Activated CD8-positive, alpha-beta memory T cell treated with anti-CD3 and anti-CD28 coated beads, Interleukin-2, amount 50 U/mL, for 1 hour (primary cell): ENCODE measurements around the gene PECR.
"Not testable (repeated sequence)": the region's sequence is repeated elsewhere in the genome, so short reads cannot be mapped to it uniquely, and the experiment has no call there.

Source experiments
- DNase-seq: peaks from one replicate; pipeline ENCODE4 v3.0.0-alpha.2; 2020; ENCODE audit errors: extremely low read depth

Gene PECR

DNA sequence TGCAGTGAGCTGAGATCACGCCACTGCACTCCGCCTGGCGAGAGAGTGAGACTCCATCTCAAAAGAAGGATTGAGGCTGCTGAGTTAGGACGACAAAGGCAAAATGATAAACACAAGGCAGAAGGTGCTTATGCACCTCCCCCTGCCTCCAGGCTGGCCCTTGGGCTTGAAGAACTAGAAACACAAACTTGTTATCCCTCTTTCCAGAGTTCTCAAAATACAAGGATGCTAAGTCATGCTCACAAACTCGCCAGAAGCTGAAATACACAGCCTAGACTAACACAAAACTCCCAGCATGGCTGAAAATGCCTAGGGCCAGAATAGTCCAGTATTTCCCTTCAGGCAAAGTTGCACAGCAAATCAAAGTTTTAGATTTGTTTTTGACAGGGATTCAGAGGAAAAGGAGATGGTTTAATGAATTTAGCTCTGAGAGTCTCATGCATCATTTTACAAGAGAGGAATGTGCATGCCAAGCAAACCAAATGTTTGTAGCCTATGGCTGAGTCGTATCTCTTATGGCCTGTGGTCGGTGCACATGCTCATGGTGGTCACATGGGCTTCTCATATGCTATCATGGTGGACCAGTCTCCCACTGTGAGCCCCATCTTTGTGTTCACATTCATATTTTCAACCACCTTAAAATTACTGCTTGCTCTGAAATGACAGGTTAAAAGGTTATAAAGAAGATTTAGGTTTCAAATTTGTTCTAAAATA is 52.0 kb downstream of the PECR start:
- DNase-seq = no peak

DNA sequence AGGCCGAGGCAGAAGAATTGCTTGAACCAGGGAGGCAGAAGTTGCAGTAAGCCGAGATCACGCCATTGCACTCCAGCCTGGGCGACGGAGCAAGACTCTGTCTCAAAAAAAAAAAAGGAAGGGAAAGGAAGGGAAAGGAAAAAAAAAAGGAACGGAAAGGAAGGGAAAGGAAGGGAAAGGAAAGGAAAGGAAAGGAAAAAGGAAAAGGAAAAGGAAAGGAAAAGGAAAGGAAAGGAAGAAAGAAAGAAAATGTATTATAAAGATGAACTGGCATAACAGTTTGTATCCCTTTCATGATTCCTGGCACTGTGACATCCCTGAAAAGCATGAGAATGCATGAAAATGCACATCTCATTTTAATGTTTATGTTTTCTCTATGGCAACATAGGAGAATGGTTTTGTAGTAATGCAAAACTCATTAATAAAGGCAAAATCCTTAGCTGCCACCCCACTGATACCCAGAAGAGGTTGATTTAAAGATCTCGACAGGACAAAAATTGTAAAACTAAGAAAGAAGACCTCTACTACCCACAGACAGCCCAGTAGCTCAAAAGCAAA is 56.8 kb downstream of the PECR start:
- no peak for DNase-seq

DNA sequence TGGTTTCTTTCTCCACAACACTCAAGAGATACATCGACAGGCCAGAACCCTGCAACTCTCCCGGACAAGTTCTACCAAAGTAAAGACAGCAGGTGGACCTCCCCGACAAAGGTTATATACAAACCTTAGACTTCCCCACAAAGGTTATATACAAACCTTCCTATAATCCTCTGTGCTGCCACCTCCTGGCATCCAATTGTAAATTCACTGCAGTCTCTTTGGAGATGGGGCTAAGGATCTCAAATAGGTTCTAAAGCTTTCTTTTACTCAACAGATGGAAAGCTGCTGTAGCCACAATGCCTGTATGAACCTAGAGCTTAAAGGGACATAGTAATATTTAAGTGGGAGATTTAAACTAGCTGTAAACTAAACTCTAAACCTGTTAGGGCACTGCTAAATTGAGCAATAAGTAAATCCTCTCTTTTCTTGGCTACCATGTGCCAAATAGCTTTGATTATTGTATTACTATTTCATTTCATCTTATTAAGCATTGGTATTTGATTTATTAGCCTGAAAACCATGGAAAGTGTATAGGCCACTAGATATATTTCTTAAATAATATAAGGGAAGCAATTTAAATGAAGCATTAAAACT is 58.5 kb downstream of the PECR start:
- DNase-seq = no peak

DNA sequence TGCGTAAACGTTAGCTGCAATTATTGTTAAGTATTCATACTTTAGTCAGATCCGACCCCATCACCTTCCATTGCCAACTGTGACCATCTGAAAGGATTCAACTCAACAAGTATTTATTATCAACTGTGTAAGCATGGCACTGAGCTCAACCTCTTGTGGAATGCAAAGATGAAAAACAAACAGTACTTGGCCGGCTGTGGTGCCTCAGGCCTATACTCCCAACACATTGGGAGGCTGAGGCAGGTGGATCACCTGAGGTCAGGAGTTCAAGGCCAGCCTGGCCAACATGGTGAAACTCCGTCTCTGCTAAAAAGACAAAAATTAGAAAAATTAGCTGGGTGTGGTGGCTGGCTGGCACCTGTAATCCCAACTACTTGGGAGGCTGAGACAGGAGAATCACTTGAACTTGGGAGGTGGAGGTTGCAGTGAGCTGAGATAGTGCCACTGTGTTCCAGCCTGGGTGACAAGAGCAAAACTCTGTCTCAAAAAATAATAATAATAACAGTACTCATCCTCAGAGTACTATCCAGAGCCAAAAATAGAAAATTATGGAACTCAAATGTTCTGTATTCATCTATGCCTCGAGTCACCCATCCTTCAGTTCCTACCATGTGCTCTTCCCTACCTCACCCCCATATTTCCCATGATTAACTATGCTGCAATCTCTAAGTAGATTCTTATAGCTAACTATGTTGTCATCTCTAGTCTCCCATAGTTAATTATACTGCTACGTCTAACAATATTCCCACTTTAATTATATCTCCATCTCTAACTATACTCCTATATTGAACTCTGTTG is 59.6 kb downstream of the PECR start:
- no peak for DNase-seq

DNA sequence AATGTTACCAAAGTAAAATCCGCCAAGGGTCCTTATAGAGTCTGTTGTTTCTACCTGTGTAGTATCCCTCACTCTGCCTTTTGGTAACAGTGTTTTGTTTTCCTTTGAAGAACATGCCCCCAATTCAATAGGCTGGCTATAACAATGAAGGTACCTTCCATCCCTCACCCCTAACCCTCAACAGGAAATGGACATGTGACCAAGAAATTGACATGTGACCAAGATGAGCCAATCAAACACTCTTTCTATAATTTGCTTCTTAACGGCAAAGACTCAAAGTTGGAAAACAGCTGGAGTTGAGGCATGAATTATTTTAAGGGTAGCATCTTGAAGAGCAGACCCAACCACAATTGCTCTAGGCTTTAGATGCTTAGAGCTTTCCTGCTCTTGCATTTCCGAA is 62.9 kb downstream of the PECR start:
- no peak for DNase-seq

DNA sequence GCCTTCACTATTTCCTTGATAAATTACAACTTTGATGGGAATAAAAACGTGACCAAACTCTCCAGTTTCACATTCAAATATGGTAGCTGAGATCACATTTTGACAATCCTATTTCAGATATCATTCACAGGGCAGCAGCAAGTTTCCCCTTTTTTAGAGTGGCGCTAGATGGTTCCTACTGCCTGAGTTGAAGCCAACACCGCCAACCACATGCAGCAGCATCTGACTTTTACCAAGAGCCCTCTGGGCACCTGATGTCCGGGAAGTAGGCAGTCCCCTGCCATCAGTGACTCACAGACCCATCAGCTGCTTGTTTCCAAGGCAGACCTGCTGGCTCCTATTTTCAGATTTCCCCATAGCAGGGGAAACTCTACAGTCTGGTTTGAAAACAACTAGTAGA is 64.2 kb downstream of the PECR start:
- DNase-seq = no peak

DNA sequence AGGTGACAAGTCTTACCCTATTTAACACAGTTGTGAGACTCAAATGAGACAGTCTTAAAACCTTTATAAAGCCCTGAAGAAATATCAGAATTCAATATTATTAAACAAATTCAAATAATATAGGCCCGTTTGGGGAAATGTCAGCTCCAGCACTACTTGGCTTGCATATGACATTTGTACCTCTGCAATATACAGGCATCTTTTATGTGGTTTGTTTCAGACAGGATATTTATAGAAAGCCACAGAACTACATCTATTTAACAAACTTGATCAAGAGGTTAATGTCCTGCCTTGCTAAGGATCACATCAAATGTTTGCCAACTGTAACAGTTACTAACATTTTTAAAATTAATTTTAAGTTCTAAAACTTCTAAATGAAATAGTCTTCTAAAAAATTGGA is 65.0 kb downstream of the PECR start:
- DNase-seq = no peak

DNA sequence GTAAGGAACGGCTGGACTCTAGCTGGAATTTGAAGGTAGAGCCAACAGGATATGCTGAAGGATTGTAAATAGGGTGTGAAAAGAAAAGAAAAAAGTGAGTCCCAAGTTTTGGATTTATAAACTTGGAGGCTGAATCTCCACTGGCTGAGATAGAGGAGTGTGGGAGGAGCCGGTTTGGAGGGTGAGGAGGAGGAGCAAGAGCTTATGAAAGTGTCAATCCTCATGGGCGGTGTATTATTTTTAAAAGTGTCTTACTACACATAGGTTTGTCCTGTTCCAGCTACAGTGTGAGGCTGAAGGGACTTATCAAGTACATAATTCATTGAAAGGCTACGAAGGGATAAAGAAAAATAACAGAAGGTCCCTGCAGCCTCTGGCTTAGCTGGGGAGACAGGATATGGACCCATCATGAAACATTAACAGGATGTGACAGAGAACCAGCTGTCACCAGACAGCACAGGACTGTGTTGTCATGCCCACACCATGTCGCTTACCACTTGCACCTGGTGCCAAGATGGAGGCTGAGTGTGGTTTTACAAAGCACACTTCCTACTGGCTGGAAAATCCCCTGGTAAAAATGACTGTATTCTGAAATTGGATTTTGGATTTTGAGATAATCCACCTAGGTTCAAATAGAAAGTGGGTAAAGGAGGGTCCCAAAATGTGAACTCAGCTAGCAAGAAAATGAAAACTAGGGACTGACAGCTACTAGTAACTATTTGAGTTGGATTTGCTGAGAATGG is 65.7 kb downstream of the PECR start:
- peak; percentile 20 for DNase-seq

DNA sequence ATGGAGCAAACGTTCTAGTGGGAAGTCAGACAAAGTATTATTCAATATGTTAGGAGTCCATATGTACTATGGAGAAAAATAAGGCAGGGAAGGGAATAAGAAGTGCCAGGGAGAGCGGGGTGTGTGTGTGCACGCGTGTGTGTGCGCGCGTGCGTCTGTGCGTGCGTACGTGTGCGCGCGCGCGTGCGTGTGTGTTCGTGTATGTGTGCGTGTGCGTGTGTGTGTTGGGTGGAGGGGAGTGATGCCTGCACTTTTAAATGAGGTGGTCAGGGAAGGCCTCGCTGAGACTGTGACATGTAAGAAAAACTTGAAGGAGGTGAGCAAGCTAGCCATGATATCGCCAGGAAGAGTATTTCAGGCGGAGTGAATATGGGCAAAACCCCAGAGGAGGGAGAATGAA is 66.6 kb downstream of the PECR start:
- no peak for DNase-seq

DNA sequence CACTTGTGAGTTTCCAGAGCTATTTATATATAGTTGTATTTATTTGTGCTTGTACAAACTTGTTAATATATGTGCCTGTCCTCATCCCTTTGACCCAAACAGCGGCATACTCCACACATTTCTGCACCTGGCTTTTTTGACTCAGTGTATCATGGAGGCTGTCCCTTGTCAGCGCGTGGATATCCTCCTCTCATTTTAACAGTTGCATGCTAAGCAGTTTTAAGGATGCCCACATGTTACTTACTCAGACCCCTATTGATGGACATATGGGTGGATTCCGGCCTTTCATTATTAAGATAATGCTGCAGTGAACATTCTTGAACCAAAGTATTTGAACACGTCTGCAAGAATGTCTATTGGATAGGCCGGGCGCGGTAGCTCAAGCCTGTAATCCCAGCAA is 67.6 kb downstream of the PECR start:
- DNase-seq = no peak

DNA sequence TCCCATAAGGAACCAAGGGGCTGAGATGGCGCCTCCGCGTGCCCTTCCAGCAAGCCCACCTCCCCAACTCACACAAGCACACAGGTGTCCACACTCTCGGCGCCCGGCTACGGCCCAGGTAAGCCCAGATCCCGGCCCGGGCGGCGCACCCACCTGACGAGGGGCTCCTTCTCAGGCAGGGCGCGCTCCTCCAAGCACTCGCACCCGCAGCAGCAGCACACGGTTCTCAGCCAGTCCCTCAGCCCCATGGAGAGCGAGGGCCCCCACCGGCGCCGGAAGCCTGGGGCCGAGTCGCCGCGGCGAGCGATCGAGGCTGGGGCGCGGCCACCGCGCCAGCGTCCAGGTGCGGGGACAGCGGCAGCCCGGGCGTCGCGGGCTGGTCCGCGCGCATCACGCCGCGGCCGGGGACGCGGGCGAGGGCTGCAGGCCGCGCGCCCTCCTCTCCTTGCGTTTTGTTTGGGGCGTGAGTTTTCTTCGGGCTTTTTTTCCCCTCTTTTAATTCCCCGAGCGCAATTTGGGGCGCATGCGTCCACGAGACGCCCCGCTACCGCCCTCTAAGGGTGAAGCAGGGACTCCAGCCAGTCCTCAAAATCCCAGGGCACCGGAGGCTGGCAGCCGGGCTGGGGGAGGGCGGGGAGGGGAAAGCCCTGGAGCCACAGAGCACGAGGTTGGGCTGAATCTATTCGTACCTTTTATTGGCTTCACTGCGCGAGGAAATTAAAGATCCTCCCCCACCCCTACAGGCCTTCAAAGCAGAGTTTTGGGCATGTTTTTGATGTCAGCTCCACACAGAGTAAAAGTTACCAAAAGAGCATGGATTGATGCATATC is 68.3 kb downstream of the PECR start, which contains the start of gene MREG:
Gene MREG, minus strand, starts transcription at position 472 of the 830 bp plus-strand sequence. Its CDS starts 224 bp downstream, at position 248.
- DNase-seq = peak; percentile 57

DNA sequence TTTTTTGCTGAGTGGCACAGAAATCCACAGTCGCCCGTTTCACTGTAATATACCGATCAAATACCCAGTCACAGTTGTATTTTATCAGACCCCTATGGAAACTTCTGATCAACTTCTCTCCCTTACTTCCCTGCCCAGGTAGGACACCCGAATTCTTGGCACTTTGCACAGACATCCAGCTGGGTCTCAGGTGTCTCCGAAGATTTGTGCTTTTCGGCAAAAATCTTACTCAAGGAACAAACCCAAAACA is 68.9 kb downstream of the PECR start:
- DNase-seq = no peak

DNA sequence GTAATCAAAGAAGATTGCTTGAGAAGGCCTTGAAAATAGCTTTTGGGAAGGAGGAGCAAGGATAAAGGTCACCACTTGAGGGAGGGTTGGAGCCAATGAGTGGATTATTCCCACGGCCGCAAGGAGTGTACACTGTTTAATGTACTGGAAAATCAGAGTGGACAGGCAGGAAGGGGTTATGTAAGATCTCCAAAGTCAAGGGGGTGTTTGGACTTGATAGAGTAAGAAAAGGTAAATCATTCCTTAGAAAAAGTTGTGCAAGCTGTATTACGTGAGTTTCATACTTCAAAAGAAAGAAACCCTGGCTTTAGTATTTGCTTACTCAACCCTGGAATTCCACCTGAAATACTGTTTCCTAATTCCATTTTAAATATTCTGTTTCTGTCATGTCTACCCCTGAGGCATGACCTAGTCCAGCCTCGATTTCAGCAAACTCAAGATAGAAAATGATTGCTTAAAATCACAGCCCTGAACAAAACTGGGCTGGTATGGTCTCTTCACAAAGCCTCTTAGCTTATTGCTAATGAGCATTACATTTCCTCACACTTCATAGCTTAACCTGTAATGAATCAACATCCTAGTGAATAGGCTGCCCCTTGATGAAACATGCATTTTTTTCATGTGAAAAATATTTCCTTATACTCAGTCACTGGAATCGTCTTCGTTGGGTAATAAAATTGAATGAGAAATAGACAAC is 69.3 kb downstream of the PECR start:
- no peak for DNase-seq

DNA sequence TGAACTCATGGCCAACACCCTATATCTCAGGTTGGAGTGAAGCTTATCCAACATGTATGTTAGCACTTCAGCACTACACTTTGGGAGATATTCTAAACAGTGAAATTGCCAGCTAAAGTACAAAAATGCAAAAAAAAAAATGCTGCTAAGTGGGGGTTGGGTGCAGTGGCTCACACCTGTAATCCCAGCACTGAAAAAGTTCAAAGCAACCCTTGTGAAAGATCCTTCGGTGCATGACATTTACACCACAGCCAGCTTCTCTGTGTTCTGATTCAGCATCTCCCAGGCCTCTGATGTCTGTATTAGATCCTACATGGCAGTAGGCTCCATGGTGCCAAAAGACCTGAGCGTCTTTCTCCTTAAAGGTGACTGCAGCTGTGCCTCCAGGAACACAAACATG is 72.4 kb downstream of the PECR start:
- DNase-seq = not testable (repeated sequence)

DNA sequence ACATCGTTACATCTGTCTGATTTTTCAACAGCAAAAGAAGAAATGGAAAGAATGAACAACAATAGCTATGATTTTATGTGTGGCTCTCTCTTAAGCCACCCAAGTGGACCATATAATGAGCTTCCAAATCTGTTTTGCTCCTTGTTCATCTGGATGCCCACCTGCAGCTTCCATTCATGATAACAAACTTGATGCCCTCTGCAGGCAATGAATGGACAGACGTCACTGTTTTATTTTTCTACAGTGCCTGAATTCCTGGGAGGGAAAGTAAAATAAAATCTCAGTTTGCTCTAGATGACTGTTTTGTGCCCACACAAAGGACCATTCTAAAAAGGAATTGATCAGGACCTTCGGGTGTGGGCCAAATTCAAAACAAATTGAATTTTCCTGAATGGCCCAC is 73.2 kb downstream of the PECR start:
- no peak for DNase-seq

DNA sequence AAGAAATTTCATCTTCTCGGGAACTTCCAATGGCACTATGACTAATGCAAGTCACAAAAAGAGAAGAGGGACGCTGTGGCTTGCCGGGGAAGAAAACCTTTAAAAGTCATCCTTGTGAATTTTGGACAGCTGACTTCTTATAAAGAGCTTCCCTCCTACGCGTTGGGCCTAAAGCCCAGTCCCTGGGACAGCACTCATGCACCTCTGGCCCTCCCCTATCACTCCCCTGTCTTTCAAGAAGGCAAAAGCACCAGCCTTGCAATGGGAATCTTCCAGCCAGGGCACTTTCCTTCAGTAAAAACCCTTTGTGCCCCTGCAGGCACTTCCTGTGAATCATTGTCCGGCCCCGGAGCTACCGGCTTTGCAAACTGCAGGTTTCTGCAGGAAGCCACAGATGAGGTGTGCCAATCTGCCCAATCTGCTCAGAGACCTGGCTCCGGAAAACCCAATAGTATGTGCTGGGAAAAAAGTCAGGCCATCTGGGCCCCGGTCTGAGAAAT is 75.4 kb downstream of the PECR start:
- no peak for DNase-seq

DNA sequence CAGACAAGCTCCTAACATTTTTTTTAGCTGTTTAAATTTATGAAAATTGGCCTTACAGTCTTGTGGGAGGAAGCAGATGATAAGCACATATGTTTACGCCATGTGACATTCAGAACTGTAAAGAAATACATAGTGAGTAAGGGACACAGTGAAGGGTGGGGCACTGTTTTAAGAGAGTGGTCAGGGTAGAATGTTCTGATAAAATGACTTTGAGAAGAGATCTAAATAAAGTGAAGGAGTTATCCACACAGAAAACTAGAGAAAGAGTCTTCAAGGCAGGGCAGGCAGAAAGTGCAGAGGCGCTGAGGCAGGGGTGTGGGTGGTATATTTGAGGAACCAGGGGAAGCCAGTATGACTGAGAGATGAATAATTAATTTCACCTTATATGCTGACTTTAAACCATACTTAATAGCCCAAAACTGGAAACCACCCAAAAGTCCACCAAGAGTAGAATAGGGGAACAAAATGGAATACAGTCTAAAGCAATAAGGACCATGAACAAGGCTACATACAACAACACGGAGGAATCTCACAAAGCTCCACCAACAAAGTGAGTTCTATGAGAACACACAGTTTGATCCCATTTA is 76.8 kb downstream of the PECR start:
- DNase-seq = no peak

DNA sequence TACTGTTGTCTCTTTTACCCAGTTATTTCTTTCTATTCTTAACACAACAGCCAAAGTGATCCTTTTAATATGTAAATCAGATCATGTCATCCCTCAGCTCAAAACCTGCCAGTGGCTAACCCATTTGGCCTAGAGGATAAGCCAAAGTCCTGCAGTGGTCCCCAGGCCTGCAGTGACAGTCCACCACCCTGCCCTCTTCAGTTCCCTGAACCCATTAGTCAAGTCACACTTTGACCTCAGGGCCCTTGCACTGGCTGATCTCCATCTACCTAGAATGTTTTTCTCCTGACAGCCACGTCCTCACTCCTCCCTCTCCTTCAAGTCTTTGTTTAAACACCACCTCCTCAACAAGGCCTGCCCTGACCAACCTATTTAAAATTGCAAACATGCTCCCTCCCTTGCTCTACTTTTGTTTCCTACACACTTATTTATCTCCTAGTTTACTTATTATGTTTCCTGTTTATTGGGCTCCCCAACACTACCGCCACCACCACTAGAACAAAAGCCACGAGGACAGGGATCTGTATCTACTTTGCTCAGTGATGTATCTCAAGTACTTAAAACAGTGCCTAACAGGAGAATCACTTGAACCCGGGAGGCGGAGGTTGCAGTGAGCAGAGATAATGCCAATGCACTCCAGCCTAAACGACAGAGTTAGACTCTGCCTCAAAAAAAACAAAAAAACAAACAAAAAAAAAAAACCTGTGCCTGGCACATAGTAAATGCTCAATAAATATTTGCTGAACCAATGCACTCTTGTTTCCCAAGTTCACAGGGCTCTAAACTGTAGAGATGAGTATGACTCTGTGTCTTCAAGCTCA is 77.5 kb downstream of the PECR start:
- DNase-seq = no peak

DNA sequence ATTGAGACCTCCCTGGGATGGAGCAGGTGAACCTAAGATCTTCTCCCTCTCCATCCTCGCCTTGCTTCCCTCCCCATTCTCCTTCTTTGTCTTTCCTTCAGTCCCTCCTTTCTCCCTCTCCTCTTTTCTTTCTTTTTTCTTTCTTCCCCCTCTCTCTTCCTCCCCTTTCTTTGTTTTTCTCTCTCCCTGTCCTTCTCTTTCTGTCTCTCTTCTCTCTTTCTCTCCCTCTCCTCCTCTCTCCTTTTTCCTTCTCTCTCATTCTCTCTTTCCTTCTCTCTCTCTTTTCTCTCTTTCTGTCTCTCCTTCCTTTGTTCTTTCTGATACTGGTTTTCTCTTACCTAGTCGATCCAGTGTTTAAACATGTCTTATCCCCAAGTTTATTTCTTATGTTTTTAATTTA is 78.9 kb downstream of the PECR start:
- no peak for DNase-seq
